ENCODE data around the gene ZBTB11.
A peak's percentile ranks its signal among the peaks of the same experiment; 100 is the strongest.
"Not testable (repeated sequence)": the region's sequence is repeated elsewhere in the genome, so short reads cannot be mapped to it uniquely, and the experiment has no call there.

Gene ZBTB11, protein sequence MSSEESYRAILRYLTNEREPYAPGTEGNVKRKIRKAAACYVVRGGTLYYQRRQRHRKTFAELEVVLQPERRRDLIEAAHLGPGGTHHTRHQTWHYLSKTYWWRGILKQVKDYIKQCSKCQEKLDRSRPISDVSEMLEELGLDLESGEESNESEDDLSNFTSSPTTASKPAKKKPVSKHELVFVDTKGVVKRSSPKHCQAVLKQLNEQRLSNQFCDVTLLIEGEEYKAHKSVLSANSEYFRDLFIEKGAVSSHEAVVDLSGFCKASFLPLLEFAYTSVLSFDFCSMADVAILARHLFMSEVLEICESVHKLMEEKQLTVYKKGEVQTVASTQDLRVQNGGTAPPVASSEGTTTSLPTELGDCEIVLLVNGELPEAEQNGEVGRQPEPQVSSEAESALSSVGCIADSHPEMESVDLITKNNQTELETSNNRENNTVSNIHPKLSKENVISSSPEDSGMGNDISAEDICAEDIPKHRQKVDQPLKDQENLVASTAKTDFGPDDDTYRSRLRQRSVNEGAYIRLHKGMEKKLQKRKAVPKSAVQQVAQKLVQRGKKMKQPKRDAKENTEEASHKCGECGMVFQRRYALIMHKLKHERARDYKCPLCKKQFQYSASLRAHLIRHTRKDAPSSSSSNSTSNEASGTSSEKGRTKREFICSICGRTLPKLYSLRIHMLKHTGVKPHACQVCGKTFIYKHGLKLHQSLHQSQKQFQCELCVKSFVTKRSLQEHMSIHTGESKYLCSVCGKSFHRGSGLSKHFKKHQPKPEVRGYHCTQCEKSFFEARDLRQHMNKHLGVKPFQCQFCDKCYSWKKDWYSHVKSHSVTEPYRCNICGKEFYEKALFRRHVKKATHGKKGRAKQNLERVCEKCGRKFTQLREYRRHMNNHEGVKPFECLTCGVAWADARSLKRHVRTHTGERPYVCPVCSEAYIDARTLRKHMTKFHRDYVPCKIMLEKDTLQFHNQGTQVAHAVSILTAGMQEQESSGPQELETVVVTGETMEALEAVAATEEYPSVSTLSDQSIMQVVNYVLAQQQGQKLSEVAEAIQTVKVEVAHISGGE

DNA sequence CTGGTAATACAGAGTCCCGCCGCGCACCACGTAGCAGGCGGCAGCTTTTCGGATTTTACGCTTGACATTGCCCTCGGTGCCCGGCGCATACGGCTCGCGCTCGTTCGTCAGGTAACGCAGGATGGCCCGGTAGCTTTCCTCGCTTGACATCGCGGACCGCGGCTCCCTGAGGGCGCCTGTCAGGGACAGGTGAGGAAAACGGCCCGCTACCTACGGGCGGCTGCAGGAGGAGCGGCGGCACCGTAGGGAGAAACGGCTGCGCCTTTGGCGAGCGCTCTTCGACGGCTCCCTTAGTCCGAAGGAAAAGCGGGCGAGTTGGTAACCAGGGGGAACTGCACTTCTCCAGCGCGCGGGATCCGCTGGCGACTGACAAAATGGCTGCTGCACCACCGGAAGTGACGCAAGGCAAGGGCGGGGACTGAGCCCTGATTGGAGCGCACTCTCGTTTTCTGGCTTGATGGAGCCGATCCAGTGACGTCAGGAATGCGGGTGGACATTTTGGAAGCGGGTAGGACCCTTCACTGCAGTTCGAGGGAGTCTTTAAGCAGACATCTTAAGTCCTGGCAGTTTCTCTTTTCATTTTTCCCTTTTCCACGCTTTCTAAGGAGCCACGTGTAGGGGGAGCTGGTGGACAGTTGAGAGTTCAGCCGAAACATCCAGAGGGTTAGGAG lies at the start of gene ZBTB11:
TSS of gene ZBTB11 (minus strand) at position 368 of the 671 bp plus-strand sequence. CDS start at position 150, 218 bp downstream.
- peak; percentile 100 for DNase-seq

DNA sequence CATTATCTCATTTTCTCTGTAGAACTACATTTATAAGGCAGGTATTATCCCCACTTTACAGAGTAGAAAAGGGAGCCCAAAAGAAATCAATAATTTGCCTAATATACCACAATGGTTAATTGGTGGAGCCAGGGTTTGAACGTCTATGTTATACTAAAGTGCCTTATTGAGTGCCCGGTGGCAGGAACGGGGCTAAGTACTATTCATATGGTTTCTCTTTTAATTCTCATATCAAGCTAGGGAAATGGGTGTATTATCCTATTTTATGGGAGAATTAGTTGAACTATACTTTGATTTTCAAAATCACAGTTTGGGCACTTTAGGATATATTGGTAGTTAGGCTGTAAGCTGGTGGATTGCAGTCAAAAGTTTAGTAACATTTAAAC lies 49.0 kb upstream of the ZBTB11 start:
- no peak for DNase-seq

DNA sequence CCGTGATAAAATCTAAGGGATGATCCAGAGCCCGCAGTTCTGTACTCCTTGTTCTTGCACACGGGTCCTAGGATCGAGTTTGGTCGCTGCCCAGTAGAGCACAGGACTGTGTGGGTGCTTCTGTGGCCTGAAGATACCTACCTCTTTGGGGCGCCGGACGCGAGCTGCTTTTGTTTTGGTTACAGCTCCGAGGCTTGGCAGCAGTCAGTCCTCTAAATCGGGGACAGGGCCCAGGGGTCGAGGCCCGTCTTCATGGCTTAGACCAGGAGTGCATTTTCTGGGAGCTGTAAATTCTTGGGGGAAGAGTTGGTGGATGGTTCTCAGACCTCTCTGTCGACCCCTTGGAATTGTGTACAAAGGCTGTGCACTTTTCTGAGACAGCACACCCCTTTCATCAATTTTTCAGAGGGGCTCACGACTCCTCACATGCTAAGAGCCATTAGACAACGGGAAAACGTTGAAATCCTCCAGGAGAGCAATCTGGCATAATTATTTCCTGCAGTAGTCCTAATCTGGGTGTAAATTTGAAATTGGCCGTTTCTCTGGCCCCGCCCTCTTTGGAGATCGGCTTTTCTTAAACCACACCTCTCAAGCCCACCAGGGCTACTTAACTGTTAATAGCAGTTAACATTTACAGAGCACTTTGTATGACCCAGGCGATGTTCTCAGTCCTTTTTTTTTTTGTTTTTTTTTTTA lies 48.4 kb upstream of the ZBTB11 start:
- peak; percentile 46 for DNase-seq

DNA sequence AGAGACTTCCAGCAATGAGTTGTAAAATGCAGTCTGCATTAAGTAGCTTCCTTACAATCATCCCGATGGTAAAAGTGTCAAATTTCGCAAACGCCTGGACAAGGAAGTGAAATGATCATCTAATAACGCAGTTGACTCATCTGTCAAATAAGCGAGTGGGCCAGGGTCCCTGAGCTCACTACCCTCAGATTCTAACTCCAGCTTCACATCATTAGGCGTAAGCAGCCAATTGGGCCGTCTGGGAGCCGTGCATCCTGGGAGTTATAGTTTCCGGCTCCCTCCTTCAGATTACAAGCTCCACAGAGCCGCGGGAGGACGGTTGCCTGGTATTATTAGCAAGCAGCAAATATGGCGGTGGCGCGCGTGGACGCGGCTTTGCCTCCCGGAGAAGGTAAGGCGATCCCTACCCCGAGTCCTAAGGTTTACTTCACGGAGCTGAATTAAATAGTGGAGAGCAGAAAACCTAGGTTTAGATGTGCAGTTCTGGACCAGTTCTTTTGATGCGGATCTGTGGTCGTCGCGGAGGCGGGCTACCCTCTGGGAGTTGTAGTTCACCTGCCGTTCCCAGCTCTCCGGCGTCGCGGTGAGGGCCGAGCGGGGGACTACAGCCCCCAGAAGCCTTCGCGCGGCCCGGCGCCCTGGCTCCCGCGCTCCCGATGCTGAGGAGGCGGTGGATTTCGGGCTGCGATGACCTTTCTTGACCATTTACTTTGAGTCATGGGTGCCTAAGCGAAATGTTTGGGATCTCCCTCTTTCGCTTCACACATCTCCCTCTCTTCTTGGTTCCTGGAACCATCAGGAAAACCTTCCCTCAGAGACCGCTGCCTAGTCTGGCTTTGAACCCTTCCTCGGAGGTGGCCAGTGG lies 47.6 kb upstream of the ZBTB11 start, which contains the start of gene CEP97:
TSS of gene CEP97 (plus strand) at position 286 of the 865 bp plus-strand sequence. CDS start at position 349, 63 bp downstream.
- DNase-seq, result peak; percentile 95

DNA sequence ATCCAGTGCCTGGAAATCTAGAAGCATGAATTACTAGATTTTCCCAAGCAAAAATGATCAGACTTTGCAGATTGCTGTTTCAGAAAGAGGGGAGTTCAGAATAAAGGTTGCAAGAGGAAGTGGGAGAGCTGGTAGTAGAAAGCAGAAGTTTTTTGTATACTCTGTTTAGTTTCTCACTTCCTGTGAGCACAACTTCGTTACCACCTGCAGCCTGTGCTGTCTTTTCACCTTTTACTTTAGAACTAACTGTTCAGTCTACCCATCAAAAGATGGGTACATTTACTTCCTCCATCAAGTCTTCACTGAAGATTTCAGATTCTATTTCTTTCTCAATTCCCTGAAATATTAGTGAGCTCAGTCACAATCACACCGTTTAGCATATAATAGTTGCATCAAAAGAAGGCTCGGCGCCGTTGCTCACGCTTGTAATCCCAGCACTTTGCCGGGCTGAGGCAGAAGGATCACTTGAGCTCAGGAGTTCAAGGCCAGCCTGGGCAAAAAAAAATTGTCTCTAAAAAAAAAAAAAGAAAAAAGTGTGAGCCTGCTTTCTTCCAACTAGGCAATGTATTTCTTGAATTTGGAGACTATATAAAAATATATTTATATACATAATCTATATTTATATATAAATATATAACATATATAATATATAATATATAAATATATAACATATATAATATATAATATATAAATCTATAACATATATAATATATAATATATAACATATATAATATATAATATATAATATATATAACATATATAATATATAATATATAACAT lies 45.7 kb upstream of the ZBTB11 start:
- DNase-seq, result no peak

DNA sequence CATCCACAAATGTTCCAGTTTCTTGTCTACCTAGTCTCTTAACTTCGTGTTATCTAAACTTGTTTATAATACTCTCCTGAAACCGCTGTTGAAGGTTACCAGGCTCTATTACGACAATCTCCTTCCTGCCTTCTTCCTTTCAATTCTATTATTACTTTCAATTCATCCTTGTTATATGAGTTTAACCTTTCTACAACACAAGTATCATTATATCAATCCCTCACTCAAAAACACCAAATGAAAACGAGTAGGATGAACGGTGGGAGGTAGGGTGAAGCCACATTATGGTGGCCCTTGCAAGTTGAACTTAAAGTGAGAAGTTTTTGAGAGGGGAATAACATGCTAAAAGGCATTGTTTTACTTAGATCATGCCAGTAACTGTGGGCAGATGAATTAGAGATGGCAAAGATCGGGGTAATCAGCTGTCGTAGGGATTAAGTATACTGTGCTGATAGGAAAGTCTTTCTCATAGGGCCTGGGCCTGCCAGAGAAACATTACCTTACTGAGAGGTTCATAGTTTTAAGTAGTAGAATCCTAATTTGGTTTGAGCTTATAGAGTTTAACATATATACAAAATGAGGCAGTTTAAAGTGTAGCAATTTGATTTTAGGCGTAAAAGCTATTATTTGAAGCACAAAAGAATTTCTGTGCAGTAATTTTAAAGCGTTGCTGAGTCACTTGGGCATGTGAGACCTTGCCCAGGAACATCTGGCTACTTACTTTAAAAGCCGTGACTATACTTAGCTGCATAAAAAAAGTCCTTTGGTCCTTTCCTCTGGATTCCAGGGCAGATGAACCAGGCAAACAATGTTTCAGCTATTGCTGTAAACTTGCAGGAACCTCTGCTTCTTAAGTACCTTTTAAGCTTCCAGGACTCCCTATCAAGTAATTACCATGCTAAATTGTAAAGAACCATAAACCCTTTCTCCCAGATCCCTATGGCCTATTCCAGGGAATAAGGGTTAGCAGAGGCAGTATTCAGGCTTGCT lies 44.2 kb upstream of the ZBTB11 start:
- DNase-seq, result no peak

DNA sequence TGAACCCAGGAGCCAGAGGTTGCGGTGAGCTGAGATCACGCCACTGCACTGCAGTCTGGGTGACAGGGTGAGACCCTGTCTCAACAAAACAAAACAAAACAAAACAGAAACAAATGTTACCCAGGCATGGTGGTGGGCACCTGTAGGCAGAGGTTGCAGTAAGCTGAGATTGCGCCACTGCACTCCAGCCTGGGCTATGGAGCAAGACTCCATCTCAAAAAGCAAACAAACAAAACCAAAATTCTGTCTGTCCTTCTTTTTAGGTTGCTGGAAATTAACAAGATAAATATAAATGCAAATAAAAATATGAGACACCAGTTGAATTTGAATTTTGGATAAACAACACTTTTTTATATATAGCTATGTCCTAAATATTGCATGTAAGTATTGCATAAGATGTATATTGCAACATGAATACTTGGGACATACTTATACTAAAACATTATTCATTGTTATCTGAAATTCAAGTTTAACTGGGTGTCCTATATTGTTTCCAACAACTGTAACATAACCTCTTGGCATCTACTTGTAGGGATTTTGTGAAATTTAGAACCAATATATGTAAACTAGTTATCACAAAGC lies 42.8 kb upstream of the ZBTB11 start:
- no peak for DNase-seq

DNA sequence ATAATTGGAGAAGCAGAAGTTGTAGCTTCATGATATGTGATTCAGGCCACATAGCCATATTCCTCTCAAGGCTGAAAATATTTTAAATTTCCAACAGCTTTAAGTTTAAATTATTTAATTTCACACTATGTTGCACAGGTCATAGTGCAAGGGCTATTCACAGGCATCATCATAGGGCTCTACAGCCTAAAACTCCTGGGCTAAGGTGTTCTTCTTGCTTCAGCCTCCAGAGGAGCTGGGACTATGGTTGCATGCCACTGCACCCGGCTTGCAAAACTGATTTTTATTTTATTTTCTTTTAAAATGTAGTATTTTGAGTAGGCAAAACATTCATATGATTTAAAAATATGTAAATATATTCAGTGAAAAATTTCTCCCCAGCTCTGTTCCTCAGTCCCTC lies 41.5 kb upstream of the ZBTB11 start:
- no peak for DNase-seq

DNA sequence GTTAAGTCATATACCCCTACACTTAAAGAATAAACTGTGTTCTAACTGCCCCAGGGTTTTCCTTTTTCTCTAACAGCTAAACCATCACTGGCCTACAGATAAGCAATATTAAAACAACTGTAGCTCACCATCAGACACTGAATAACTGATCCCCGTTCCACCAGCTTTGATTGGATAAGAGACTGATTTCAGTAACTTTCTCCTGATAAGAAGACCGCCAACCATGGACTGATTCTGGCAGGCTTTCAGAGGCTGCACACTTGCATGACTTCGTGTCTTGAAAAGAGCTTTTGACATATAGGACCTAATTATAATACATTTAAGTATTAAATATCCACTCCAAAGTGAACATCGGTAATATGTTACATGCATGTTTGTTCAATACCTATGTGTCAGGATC lies 32.2 kb upstream of the ZBTB11 start:
- DNase-seq, result no peak

DNA sequence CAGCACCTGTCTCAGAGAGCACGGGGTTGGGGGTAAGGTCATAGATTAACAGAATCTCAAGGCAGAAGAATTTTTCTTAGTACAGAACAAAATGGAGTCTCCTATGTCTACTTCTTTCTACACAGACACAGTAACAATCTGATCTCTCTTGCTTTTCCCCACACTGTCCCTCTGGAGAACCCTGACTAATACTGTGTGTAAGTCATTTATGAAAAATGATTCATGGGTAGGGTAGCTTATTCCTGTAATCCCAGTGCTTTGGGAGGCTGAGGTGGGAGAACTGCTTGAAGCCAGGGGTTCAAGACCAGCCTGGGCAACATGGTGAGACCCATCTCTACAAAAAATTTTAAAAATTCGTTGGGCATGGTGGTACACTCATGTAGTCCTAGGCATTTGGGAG lies 27.7 kb upstream of the ZBTB11 start:
- DNase-seq, result peak; percentile 24

DNA sequence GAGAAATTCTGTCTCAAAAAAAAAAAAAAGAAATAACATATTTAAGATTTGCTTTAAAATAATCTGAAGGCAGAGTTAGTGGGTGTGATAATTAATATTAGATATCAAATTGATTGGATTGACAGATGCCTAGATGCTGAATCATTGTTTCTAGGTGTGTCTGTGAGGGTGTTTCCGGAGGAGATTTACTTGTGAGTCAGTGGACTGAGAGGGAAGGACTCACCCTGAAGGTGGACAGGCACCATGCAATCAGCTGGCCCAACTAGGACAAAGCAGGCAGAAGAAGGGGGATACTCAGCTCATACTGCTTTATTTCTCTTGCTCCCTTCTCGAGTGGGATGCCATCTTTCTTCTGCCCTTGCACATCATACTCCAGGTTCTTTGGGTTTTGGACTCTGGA lies 26.2 kb upstream of the ZBTB11 start:
- DNase-seq, result no peak

DNA sequence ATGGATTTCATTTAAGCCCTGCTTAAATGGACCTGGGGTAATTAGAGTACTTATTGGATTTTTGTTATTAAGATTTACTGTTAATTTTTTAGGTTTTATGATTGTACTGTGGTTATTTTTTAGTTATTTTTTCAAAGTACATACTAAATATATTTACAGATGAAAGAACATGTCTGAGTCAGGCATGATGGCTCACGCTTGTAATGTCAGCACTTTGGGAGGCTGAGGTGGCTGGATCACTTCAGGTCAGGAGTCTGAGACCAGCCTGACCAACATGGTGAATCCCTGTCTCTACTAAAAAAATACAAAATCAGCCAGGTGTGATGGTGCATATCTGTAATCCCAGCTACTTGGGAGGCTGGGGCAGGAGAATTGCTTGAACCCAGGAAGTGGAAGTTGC lies 25.8 kb upstream of the ZBTB11 start:
- DNase-seq, result no peak

DNA sequence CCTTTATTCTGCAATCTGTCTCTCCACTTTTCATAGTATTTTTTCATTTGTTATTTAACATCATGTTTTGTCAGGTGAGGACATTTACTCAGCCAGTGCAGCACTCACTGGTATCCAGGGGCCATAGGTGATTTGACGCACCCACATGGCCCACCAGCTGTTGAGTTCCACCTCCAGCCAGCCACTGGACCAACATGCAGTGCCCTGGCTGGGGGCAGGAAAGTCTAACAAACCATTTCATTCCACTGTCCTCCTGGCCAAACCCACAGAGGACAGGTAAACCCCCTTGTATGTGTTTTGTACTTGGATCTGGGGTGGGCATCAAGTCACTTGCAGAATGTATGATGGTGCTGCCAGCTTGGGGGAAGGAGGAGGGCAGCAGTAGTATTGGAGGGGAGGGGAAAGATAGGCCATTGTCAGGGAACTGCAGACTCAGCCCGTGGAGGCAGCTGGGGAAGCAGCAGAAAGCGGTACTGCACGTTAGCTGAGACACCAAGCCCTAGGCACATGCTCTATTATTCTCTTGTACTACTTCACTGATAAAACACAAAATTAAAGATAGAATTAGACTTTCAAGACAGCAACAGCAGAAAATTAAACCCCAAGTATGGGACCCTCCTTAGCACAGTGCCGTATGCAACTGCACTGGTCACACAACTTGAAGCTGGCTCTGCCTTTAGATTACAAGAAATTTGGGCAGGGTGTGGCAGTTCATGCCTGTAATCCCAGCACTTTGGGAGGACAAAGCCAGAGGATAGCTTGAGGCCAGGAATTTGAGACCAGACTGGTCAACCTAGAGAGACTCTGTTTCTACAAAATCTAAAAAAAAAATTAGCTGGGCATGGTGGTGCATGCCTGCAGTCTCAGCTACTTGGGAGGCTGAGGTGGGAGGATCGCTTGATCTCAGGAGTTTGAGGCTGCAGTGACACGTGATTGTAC lies 25.0 kb upstream of the ZBTB11 start:
- no peak for DNase-seq

DNA sequence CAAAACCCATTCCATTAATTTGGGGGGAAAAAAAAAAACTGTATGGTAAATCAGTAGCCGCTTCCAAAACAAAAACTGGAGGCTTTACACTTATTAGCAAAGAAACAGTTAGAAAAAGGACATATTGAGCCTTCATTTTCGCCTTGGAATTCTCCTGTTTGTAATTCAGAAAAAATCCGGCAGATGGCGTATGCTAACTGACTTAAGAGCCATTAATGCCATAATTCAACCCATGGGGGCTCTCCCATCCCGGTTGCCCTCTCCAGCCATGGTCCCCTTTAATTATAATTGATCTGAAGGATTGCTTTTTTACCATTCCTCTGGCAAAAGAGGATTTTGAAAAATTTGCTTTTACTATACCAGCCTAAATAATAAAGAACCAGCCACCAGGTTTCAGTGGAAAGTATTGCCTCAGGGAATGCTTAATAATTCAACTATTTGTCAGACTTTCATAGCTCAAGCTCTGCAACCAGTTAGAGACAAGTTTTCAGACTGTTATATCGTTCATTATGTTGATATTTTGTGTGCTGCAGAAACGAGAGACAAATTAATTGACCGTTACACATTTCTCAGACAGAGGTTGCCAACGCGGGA lies 18.9 kb upstream of the ZBTB11 start:
- DNase-seq, result peak; percentile 60

DNA sequence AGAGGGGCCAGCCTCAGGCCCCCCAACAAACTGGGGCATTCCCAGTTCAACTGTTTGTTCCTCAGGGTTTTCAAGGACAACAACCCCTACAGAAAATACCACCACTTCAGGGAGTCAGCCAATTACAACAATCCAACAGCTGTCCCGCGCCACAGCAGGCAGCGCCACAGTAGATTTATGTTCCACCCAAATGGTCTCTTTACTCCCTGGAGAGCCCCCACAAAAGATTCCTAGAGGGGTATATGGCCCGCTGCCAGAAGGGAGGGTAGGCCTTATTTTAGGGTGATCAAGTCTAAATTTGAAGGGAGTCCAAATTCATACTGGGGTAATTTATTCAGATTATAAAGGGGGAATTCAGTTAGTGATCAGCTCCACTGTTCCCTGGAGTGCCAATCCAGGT lies 17.9 kb upstream of the ZBTB11 start:
- not testable (repeated sequence) for DNase-seq

DNA sequence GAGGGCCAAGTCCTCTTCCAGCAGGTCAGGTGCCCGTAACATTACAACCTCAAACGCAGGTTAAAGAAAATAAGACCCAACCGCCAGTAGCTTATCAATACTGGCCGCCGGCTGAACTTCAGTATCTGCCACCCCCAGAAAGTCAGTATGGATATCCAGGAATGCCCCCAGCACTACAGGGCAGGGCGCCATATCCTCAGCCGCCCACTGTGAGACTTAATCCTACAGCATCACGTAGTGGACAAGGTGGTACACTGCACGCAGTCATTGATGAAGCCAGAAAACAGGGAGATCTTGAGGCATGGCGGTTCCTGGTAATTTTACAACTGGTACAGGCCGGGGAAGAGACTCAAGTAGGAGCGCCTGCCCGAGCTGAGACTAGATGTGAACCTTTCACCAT lies 16.6 kb upstream of the ZBTB11 start:
- peak; percentile 54 for DNase-seq

Data from fibroblast of skin of right biceps (primary cell).